ENCODE measurements around the gene IL22.

GRCh38 chr12:68242777-68243176 lies 10.6 kb downstream of the IL22 start:
- TF ChIP-seq E2F1 (CRISPR knock-in tag; IDR thresholded peaks at IDR 0.05) (no peak), CTCF (IDR thresholded peaks at IDR 0.05) (no peak), SP1 (CRISPR knock-in tag; conservative IDR thresholded peaks at IDR 0.05) (no peak), FOXJ3 (CRISPR knock-in tag; IDR thresholded peaks at IDR 0.05; ENCODE audit: borderline replicate concordance) (no peak)
